H1 (cell line): ENCODE results near the gene ZNF593. TPM values are rescaled to one million over a fixed set of nuclear protein-coding genes. Genes with fewer than 3 reads are reported as not detected.

Source experiments
- CTCF ChIA-PET: fragments of 300-600 bp; sonication (Branson Sonifier 250); formaldehyde crosslinking; loops from one replicate; lab custom pipeline; 2021; ENCODE audit not compliant: partially characterized antibody; lab: Charles Lee
- POLR2A ChIA-PET: fragments of 300-600 bp; sonication (Branson Sonifier 250); formaldehyde crosslinking; loops from one replicate; lab custom pipeline; 2021; ENCODE audit warnings: inconsistent platforms; ENCODE audit not compliant: partially characterized antibody; lab: Charles Lee
- DNase-seq, 2 experiments: peaks; one replicate each; pipeline versions ENCODE4 v3.0.0 to v3.0.0-alpha.2; 2010 to 2022; ENCODE audit warnings: low spot score in 2 of 2, low read depth in 1 of 2, mixed read lengths in 1 of 2
- FAIRE-seq: peaks from 2 replicates; lab custom pipeline; 2011; peaks lifted over from hg19 to GRCh38; lab: Jason Lieb, UNC
- H2AFZ ChIP-seq: 2 replicates; pipeline ENCODE4 v1.8.1; 2012; ENCODE audit warnings: low read length, inconsistent platforms
- H2AK5ac ChIP-seq: 2 replicates; pipeline ENCODE4 v1.6.1; 2013; ENCODE audit warnings: low read depth, low read length
- H2BK120ac ChIP-seq: replicated peaks from 2 replicates; pipeline ENCODE3; 2013; ENCODE audit warnings: low read depth, low read length, inconsistent platforms
- H2BK12ac ChIP-seq: 2 replicates; pipeline ENCODE4 v1.6.1; 2013; ENCODE audit warnings: low read depth, low read length
- H2BK15ac ChIP-seq: 2 replicates; pipeline ENCODE4 v1.6.1; 2013; ENCODE audit warnings: low read length
- H2BK20ac ChIP-seq: 2 replicates; pipeline ENCODE4 v1.6.1; 2013; ENCODE audit warnings: low read length
- H2BK5ac ChIP-seq: 2 replicates; pipeline ENCODE4 v1.6.1; 2013; ENCODE audit warnings: low read depth, low read length
- H3K14ac ChIP-seq: 2 replicates; pipeline ENCODE4 v1.6.1; 2013; ENCODE audit warnings: inconsistent platforms; ENCODE audit not compliant: insufficient read length
- H3K18ac ChIP-seq: 2 replicates; pipeline ENCODE4 v1.6.1; 2013; ENCODE audit warnings: low read length; ENCODE audit errors: extremely low read depth
- H3K23ac ChIP-seq: 2 replicates; pipeline ENCODE4 v1.6.1; 2013; ENCODE audit warnings: inconsistent platforms; ENCODE audit not compliant: insufficient read length
- H3K23me2 ChIP-seq: 2 replicates; pipeline ENCODE4 v1.6.1; 2013; ENCODE audit warnings: low read depth, low read length
- H3K27ac ChIP-seq: 2 replicates; pipeline ENCODE4 v1.6.1; 2011; ENCODE audit warnings: low read depth, low read length, inconsistent platforms
- H3K27me3 ChIP-seq, 4 experiments: replicated peaks in 1 of 4; 1 replicate in 1 of 4; 2 replicates in 3 of 4; pipeline versions ENCODE4 v1.6.1 to v1.8.1; 2011 to 2013; ENCODE audit warnings: low read length in 3 of 4, mild to moderate bottlenecking in 3 of 4, inconsistent platforms in 2 of 4, mixed read lengths in 2 of 4, moderate library complexity in 1 of 4; ENCODE audit not compliant: control insufficient read depth in 3 of 4, insufficient read depth in 3 of 4; ENCODE audit errors: extremely low read depth in 1 of 4
- H3K36me3 ChIP-seq, 4 experiments: 2 replicates each; pipeline versions ENCODE4 v1.6.1 to v1.8.1; 2011 to 2013; ENCODE audit warnings: mild to moderate bottlenecking in 4 of 4, low read length in 3 of 4, moderate library complexity in 2 of 4, control low read depth in 1 of 4, inconsistent platforms in 1 of 4; ENCODE audit not compliant: insufficient read depth in 4 of 4, control insufficient read depth in 2 of 4
- H3K4ac ChIP-seq: replicated peaks from 2 replicates; pipeline ENCODE3; 2013; ENCODE audit warnings: low read length, low read depth, mixed read lengths, inconsistent platforms; ENCODE audit not compliant: insufficient read length
- H3K4me1 ChIP-seq, 4 experiments: replicated peaks in 1 of 4; 1 replicate in 1 of 4; 2 replicates in 3 of 4; pipeline versions ENCODE4 v1.6.1 to v1.8.1; 2011 to 2013; ENCODE audit warnings: low read length in 3 of 4, inconsistent platforms in 2 of 4, mixed read lengths in 1 of 4; ENCODE audit not compliant: insufficient read depth in 4 of 4, control insufficient read depth in 3 of 4
- H3K4me2 ChIP-seq, 2 experiments: 2 replicates each; pipeline versions ENCODE4 v1.6.1 to v1.8.1; 2011 to 2013; ENCODE audit warnings: low read depth in 2 of 2, low read length in 2 of 2, control low read depth in 1 of 2, inconsistent platforms in 1 of 2, mild to moderate bottlenecking in 1 of 2; ENCODE audit not compliant: insufficient read depth in 1 of 2
- H3K4me3 ChIP-seq, 4 experiments: fragments of 200-600, 300-600 bp in 1 of 4; sonication (generic), shearing (Covaris generic), sonication (Bioruptor Twin) in 1 of 4; 2 replicates each; pipeline versions ENCODE4 v1.5.1 to v1.8.1; 2011 to 2016; ENCODE audit warnings: low read length in 4 of 4, low read depth in 3 of 4, control low read depth in 2 of 4, inconsistent platforms in 2 of 4, mild to moderate bottlenecking in 2 of 4, mixed read lengths in 1 of 4, moderate library complexity in 1 of 4; ENCODE audit not compliant: insufficient read depth in 2 of 4; ENCODE audit errors: extremely low read depth in 1 of 4
- H3K56ac ChIP-seq: replicated peaks from 2 replicates; pipeline ENCODE3; 2013; ENCODE audit warnings: low read depth, mild to moderate bottlenecking, mixed read lengths, low read length, inconsistent platforms; ENCODE audit not compliant: insufficient read length
- H3K79me1 ChIP-seq: 2 replicates; pipeline ENCODE4 v1.6.1; 2013; ENCODE audit warnings: low read depth, low read length, control low read depth
- H3K79me2 ChIP-seq, 2 experiments: 2 replicates each; pipeline versions ENCODE4 v1.6.1 to v1.8.1; 2012 to 2013; ENCODE audit warnings: low read length in 2 of 2, mild to moderate bottlenecking in 2 of 2, inconsistent platforms in 1 of 2; ENCODE audit not compliant: insufficient read depth in 2 of 2, control insufficient read depth in 1 of 2
- H3K9ac ChIP-seq, 4 experiments: replicated peaks in 1 of 4; 1 replicate in 1 of 4; 2 replicates in 3 of 4; pipeline versions ENCODE4 v1.6.1 to v1.8.1; 2011 to 2013; ENCODE audit warnings: low read depth in 3 of 4, low read length in 3 of 4, control low read depth in 2 of 4, mild to moderate bottlenecking in 2 of 4, moderate library complexity in 2 of 4, inconsistent platforms in 1 of 4; ENCODE audit errors: extremely low read depth in 1 of 4
- H3K9me3 ChIP-seq, 2 experiments: 2 replicates each; pipeline versions ENCODE4 v1.6.1 to v1.8.1; 2012 to 2013; ENCODE audit warnings: mild to moderate bottlenecking in 2 of 2, moderate library complexity in 2 of 2, control low read depth in 1 of 2, inconsistent platforms in 1 of 2, low read depth in 1 of 2, low read length in 1 of 2, mixed read lengths in 1 of 2; ENCODE audit not compliant: insufficient read depth in 2 of 2
- H4K20me1 ChIP-seq, 2 experiments: replicated peaks in 1 of 2; 2 replicates each; pipeline versions ENCODE3 to v1.8.1; 2011 to 2013; ENCODE audit warnings: inconsistent platforms in 2 of 2, low read length in 2 of 2, mild to moderate bottlenecking in 1 of 2; ENCODE audit not compliant: insufficient read depth in 2 of 2, control insufficient read depth in 1 of 2
- H4K5ac ChIP-seq: 2 replicates; pipeline ENCODE4 v1.6.1; 2013; ENCODE audit warnings: low read length, low read depth, mixed read lengths, inconsistent platforms; ENCODE audit not compliant: insufficient read length
- H4K8ac ChIP-seq: 2 replicates; pipeline ENCODE4 v1.8.0; 2013; ENCODE audit warnings: mild to moderate bottlenecking, moderate library complexity, low read length, inconsistent platforms; ENCODE audit not compliant: insufficient read depth; ENCODE audit errors: extremely low read depth
- H4K91ac ChIP-seq: replicated peaks from 2 replicates; pipeline ENCODE3; 2013; ENCODE audit warnings: low read length, mixed read lengths, inconsistent platforms; ENCODE audit not compliant: insufficient read length
- GABPA ChIP-seq: IDR thresholded peaks from 2 replicates; pipeline ENCODE4 v1.6.1; 2011; ENCODE audit warnings: mild to moderate bottlenecking, low read length, moderate library complexity, borderline replicate concordance; ENCODE audit not compliant: insufficient read depth
- WGBS, 2 experiments: shearing (Covaris generic) in 1 of 2; methylation state at CpG; one replicate each; pipeline versions ENCODE4 v1.1.6 to v1.1.7; 2013 to 2015; ENCODE audit warnings: low lambda C conversion rate in 2 of 2, mixed read lengths in 2 of 2, inconsistent platforms in 1 of 2, low coverage in 1 of 2, missing lambda C conversion rate in 1 of 2; ENCODE audit not compliant: insufficient replicate concordance in 2 of 2, insufficient coverage in 1 of 2, insufficient read length in 1 of 2; ENCODE audit errors: extremely low coverage in 1 of 2, missing lambda C conversion rate in 1 of 2; 5-methylcytosine and 5-hydroxymethylcytosine counted together
- polyA plus RNA-seq, 7 experiments: library from polyadenylated mRNA; depleted of rRNA in 3 of 7; stranded (reverse) in 5 of 7; unstranded in 2 of 7; fragments of >200 nt in 5 of 7; fragments of 200-250 nt in 2 of 7; gene quantifications; 1 replicate in 5 of 7; 2 replicates in 1 of 7; 4 replicates in 1 of 7; pipeline versions ENCODE4 v1.2.1 to v1.2.3, GENCODE V29; 2011 to 2013; ENCODE audit warnings: missing spikeins in 2 of 7, mixed read lengths in 2 of 7
- total RNA-seq: library from RNA; stranded (reverse); fragmentation: NEBNext Ultra II Directional; extraction: Animal tissue kit (Norgen Biotek cat#: 25700); gene quantifications from 2 replicates; pipeline ENCODE4 v1.2.1, GENCODE V29; 2021

ZNF593 gene
- total and polyA plus RNA-seq, 2 of the 8 experiments (the other 6 are each of a cell fraction or from before 2014, with no cell fraction given): 38.2 to 68.0 TPM

- Histone ChIP-seq H4K5ac (no peak overlapping the region), H3K27me3 (no peaks in the 10 kb centered on the region), H3K18ac (no peak overlapping the region), H2BK5ac (no peak overlapping the region), H2BK120ac (no peak overlapping the region), H3K9me3 (no peaks in the 10 kb centered on the region), H3K36me3 (peaks cover 0 to 10% (median 3%) of the 10 kb centered on the region in 4 experiments; a peak in 4 of 8 replicates), H3K23ac (no peak overlapping the region), H3K23me2 (no peaks in the 10 kb centered on the region), H3K79me2 (no peaks in the 10 kb centered on the region), H2AK5ac (no peak overlapping the region), H3K79me1 (no peaks in the 10 kb centered on the region), H3K4me3 (no peak overlapping the region), H2AFZ (no peak overlapping the region), H3K56ac (no peak overlapping the region), H3K14ac (no peak overlapping the region), H3K27ac (no peak overlapping the region), H2BK15ac (no peak overlapping the region), H2BK20ac (no peak overlapping the region), H2BK12ac (no peak overlapping the region)
- 97% methylated on average over 21 of the region's 21 CpGs; no CpG with 5 or more reads in 1 of the 2 experiments for WGBS, 2 experiments
- CTCF ChIA-PET: interaction anchor here (0.7 to 12.6 kb wide), 3 partner anchors 11 to 570 kb away, joined by 4 to 159 read pairs (median 7); partner anchors contain the start of genes C1orf232, CEP85, CNKSR1 and ZNF593
- POLR2A ChIA-PET: interaction anchor here (0.8 to 1.5 kb wide), 2 partner anchors 11 to 20 kb away, joined by 4 to 5 read pairs; no protein-coding TSS in a partner anchor
- no peak for DNase-seq
- TF ChIP-seq GABPA: no peak
- TF ChIP-seq, all 59 proteins: peak for 0
- Histone ChIP-seq H4K91ac (no peak overlapping the region), H3K9ac (no peak overlapping the region), H3K4ac (no peak overlapping the region), H4K20me1 (no peaks in the 10 kb centered on the region), H4K8ac (no peak overlapping the region), H3K4me2 (no peak overlapping the region), H3K4me1 (no peaks in the 10 kb centered on the region)
- FAIRE-seq: no peak
Measured at GRCh38 chr1:26184883-26185282, 15.2 kb downstream of the ZNF593 start.
